DMS 273 (cell line): ENCODE data around the gene DSTN.

ENCODE experiments used
- DNase-seq: peaks from one replicate; lab custom pipeline; 2025; ENCODE audit not compliant: unreplicated experiment; lab: John Stamatoyannopoulos, UW

Gene DSTN

DNA sequence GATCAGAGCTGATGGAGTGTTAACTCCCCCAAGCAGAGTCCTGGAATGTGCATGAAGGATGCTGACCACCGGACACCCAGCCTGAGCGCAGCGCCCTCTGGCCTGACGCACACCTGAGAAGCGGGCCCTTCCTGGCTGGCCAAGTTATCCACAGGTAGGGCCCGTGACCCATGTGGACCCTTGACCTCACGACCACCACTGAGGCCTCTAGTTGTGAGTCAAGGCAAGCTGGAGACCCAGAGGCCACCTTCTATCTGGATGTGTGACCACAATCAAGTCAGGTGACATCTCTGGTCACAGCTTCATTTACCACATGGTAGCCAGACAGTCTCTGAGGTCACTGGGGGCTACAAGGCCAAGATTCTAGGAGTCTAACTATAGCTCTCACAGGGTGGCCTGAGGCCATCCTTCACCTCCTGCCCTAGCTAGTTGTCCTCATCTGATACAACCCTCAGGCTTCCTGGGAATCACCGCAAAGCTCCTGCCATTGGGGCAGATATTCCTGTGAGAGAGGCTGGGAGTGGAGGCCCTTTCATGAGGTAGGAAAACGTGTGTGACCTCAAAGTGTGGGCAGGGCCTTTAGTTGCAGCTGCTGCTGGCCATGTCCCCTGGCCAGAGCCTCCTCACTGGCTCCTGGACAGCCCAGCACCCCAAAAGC lies 53.1 kb downstream of the DSTN start:
- DNase-seq = no peak

GRCh38 chr20:17624070-17624469 lies 54.2 kb downstream of the DSTN start:
- DNase-seq = no peak

GRCh38 chr20:17624551-17625245 lies 54.8 kb downstream of the DSTN start:
- no peak for DNase-seq

DNA sequence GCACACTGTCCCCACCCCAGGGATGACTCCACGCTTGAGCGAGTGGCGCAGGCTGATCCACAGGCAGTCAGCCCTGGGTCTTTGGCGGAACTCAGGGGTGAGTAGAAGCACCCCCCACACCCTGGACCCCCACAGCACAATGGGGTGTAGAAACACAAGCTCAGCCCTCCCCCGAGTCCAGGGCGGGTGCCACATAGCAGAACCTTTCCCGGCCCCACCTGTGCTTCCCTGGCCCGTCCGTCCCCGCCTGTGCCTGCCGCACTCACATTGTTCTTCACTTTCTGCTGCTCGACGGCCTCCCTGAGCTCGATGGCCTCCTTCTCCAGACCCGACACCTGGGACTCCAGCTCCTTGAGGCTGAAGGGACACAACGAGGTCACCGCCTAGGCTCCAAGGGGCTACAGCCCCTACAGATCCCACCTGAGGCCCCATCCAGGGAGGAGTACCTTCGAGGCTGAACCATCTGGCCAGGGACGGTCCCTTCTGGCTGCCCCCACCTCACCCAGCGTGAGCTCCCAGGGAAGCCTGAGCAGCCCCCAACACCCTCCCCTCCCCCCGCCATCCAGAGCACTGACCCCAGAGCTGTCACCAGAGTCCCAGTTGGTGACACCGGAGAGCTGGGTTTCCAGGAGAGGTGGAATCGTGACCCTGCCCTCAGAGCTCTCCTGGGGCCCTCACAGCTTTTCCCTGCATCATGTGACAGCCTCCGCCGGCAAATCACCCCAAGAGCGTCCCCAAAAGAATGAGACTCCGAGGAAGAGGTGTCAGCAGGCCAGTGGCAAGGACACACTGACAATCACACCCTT lies 55.6 kb downstream of the DSTN start:
- DNase-seq = no peak

DNA sequence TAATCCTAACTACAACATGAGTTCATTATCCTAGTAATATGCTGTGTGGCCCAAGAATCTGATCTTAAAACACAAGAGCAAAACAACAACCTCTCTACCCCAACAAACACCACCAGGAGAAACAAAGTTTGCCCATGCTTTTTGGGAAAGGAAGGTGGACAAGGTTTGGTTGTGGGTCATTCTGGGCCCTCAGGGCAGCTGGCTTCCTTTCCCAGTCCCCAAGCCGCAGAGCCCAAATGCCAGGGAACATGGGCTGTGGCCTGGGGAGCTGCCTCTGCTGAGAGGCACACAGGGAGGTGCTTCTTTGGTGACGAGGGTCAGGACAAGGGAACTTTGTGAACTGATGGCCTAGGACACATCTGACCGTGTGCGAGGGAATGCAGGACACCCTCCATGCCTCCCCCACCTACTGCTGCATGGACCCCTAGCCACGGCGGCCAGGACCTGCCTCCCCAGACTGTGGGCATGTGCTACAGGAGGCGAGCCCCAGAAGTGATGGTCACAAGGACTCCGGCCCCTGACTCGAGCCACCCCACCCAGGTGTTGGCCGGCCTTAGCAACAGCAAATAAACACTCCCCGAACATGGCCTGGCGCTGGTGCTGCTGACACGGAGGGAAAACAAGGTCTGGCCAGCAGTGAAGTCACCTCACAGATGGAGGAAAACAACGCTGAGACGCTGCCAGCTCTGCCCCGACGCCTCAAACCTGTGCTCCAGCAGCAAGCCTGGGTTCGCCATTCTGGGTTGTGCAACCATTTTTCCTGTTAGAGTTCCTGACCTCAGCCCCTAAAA lies 56.5 kb downstream of the DSTN start:
- DNase-seq = no peak

DNA sequence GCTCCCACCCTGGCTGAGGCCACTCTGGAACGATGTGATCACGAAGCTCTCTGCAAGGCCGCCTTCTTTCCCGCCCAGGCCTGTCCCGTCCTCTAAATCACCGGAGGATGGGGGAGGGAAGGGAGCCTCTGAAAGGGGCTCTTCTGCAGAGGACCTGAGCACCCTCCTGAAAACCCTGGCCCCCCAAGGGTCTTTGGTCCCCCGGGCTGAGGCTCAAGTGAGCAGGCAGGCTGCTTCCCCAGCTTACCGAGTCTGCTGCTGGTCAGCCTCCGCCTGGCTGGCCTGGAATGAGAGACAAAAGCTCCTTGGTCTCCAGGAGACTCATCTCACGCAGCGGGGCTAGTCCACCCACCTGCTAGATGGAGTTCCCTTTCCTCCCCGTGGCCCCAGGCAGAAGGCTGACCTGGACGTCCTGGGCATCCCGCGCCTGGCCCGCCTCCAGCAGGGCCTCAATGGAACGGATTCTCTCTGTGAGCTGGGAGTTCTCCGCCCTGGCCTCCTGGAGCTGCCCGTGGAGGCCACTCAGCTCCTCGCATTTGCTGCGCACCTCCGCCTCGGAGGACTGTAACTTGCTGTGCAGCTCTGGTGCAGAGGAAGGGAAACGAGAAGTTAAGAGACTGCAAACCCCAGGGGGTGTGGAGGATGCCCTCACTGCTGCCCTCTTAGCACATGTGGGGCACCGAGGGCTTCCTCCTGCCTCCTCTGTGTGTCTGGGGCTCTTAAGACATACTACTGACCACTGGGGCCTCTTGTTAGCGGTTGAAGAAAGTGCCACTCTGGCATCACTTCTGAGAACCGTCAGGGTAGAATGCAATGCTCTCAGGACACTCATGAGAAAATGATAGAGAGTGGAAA lies 57.5 kb downstream of the DSTN start:
- no peak for DNase-seq

DNA sequence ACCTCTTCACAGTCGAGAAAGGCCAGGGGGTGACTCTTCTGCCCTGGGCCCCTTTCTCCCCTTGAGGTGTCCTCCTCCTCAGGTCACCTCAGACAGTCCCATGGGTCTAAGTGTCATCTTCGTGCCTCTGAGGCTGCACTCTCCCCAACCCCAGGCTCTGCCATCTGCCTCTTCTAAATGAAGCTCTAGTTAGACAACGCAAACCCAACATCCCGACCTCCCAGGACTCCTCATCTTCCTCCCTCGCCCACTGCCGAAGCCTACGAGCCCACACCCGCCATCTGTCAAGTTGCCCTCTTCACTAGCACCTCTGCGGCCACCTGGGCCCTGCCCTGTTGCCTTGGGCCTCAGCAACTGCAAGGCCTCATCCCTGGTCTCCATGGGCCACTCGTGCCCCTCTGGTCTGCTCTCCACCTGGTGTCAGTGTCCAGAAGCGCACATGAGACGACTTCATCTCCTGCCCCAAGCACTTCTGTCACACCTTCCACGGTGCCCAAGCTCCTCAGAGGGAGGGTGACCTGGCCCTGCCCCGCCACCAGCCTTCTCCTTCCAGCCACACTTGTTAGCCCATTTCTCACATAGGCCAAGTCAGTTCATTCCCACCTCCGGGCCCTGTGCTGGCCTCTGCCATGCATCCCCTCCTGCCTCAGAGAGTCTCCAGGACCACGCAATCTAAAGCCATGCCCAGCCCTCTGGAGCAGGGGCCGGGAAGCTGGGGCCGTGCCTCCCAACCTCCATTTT lies 58.4 kb downstream of the DSTN start:
- DNase-seq = no peak

DNA sequence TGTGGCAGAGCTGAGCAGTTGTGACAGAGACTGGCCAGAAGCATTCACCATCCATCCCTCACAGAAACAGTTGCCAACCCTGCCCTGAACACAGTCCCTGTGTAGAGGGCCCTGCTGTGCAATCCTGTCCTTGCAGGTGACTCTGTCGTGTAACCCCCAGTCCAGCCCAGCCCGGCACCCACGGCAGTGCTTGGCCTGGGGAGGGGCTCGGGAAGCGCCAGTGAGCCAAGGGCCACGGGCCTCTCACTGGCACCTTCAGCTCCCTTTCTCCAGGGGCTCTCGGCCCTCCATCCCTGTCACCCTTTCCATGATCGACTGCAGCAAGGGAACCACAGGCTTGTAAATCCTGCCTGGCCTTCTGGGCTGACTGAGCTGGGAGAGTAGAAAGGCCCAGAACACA lies 59.1 kb downstream of the DSTN start:
- no peak for DNase-seq

DNA sequence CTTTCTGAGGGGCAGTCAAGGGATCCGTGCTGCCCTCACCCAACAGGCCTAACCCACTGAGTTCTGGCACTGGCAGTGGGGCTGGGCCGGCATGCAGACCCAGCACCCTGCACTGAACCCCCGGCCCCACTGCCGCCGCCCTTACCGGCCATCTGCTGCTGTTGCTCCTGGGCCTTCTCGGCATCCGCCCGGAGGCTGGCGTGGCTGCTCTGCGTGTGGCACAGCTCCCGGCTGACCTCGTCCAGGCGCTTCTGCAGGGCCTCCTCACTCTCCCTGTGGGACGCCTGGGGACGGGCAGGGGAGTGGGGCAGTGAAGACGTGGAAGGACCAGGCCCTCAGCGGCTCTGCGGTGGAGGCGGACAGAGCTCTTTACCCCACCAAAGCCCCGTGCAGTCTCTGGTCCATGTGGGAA lies 59.8 kb downstream of the DSTN start:
- DNase-seq = no peak

DNA sequence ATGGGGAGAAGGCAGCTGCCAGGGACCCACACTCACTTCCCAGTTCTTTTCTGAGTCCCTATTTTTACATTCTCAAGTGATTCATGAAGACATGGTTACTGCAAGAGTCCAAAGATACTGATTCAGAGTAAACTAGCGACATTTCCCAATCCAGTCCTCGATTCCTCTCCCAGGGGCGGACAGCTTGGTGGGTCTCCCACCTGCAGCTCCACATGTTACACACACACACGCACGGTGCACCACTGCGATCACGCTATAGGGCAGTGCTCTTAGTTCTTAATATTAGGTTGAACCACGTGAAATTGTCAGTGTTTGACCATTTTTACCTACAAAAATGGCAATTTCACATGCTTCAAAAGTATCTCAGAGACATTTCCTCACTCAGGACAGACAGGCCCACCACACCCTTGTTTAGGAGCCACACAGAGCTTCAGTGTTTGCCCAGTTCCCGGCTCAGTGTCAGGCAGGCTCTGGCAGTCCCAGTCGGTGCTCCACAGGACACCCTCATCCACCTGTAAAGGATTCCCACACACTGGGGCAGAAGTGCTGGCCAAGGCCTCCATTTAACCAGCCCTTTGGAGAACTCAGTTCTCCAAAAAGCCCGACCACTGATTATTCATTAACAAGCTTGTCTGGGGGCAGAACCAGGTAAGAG lies 60.4 kb downstream of the DSTN start:
- no peak for DNase-seq

GRCh38 chr20:17630806-17631195 lies 60.9 kb downstream of the DSTN start:
- DNase-seq = no peak

GRCh38 chr20:17631576-17632319 lies 61.9 kb downstream of the DSTN start:
- DNase-seq = no peak

- no peak for DNase-seq
Observed at GRCh38 chr20:17633221-17633849, 63.5 kb downstream of the DSTN start.

- no peak for DNase-seq
Observed at GRCh38 chr20:17633850-17634500, 64.1 kb downstream of the DSTN start.

- DNase-seq = no peak
Observed at GRCh38 chr20:17634661-17635331, 64.9 kb downstream of the DSTN start.

DNA sequence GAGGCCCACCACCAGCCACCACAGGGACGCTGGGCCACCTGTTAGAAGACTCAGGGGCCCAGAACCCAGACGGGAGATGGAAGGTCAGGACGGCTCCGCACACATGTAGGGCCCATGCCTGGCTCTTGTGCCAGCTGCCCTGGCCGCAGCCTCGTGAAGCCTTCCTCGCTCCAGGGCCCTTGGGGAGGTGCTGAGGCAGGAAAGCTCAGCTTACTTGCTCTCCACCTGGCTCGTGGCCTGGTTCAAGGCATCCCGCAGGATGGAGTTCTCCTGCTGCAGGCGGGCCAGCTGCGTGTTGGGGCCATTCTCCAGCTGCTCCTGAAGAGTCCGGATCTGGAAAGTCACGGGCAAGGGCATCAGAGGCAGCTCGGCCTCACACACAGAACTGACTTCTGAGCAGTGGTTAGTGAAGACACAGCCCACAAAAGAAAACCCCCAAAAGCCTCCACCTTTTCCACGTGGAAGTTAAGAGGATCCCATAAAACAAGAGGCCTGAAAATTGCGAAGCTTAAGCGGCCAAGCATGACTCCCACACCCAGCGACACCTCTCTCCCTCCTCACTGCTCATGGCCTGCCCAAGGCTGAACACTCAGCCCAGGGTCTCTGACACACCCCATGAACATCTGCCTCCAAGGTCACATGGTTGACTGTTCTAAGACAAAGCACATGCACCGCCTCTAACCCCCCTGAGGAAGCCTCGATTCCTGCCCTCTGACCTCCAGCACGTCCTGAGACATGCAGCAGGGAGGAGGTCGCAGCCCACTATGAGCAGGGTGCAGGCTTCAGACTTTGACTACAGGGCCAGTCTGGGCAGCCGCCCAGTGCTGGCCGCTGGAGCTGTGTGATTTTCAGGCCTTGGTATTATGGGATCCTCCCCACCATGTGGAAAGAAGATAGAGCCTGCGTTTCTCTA lies 65.7 kb downstream of the DSTN start:
- no peak for DNase-seq
